Caki2 (cell line): ENCODE measurements around the gene TBATA. TPM values are rescaled to one million over a fixed set of nuclear protein-coding genes. Genes with fewer than 3 reads are reported as not detected.

ENCODE experiments used
- DNase-seq: peaks from one replicate; pipeline ENCODE4 v3.0.0-alpha.2; 2015; ENCODE audit warnings: low read depth
- in situ Hi-C: cut with HindIII; loops from 2 replicates; pipeline ENCODE4 v1.10.0; 2016; ENCODE audit warnings: low sequenced_read_pairs, low pct_unique_long_range_greater_than_20kb, mixed read lengths
- total RNA-seq: library from RNA; depleted of rRNA; stranded (reverse); fragments of >200 nt; shearing (Covaris generic); gene quantifications from 2 replicates; pipeline ENCODE4 v1.2.3, GENCODE V29; 2014; ENCODE audit warnings: low replicate concordance

TBATA gene
- total RNA-seq, 1 experiment from 2014 or later: not detected

DNA sequence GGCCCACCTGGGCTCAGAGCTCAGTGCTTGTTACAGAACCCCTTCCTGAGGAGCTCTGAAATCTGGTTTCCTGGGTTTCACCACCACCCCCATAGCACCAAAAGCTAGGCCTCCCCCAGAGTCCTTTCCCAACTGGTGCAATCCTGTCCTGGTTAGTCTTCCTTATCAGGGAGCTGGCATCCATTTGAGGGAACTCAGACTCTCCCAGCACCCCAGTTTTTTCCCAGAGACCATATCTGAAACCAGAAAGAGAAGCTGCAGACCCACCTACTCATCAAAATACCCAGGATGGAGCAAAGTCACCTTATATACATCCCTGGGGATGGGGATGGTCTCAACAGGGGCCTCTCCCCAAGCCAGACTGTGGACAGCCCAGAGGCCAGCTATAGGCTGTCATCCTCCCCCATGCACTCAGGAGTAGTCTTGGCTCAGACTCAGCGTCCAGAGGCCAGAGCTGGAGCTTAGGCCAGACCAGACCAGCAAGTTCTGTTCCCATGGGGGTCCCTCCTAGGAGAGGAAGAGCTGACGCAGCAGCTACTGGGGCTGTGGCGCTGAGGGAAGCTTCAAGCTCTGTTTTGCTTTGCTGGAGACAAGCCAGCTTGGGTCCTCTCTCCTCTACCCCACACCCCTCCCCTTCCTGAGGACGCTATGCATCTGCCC, 3.0 kb downstream of the TBATA start:
- in situ Hi-C loops: no loop called here
- no peak for DNase-seq

DNA sequence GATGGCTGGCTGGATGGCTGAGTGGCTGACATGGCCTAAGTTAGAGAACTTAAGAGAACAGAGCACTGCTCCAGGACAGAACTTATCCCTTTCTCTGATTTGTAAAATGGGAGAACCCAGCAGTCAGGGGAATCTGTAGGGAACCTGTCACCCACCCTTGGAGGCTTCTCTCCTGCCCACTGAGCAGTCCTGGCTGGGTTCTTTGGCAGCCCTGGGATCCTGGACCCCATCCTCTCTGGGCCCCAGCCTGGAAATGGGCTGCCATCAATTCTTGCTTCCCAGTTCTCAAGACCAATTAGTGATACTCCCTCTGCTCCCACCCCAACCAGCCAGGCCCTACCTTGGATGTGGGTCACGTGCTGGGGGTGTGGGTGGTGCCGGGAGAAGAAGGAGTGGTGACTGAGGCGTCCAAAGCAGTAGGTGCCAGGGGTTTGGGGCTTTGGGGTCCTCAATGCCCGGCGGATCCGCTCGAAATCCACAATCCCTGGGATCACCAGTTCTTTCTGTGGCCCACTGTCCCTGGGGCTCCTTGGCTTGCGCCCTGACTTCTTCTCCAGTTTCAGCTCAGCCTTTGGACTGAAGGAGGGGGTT, 3.6 kb downstream of the TBATA start:
- DNase-seq: no peak
- in situ Hi-C loops: no loop called here

DNA sequence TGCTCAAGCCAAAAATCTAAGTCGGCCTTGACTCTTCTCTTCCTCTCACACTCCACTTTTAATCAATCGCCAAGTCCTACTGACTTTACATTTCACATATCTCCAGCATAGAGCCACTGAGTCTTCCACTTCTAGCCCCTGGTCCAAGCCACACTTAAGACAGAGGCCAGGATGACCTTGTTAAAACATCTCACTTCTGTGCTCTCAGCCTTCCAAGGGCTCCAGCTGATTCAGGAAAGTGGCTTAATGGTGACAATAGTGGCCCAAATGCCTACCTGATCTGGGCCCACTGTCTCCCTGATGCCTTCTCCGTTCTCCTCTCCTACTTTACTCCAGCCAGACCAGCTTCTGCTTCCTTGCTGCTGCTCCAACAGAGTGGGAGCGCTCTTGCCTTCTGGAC, 4.4 kb downstream of the TBATA start:
- DNase-seq: no peak
- in situ Hi-C loops: no loop called here

DNA sequence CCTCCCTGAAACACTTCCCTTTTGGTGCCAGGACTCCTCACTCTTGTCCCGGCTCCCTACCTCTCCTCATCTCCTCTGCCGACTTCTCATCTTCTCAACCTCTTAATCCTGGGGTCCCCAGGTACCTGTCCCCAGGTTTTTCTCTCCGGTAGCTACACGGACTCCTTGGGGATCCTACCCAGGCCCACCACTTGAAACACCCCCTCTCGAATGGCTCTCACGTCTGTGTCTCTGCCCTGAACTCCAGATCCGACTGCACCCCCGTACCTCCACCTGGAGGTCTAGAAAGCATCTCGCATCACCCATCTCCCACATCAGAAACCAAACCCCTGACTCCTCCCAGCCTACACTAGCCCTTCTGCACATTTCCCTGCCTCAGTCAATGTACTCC, 4.8 kb downstream of the TBATA start:
- in situ Hi-C loops: no loop called here
- DNase-seq: no peak

DNA sequence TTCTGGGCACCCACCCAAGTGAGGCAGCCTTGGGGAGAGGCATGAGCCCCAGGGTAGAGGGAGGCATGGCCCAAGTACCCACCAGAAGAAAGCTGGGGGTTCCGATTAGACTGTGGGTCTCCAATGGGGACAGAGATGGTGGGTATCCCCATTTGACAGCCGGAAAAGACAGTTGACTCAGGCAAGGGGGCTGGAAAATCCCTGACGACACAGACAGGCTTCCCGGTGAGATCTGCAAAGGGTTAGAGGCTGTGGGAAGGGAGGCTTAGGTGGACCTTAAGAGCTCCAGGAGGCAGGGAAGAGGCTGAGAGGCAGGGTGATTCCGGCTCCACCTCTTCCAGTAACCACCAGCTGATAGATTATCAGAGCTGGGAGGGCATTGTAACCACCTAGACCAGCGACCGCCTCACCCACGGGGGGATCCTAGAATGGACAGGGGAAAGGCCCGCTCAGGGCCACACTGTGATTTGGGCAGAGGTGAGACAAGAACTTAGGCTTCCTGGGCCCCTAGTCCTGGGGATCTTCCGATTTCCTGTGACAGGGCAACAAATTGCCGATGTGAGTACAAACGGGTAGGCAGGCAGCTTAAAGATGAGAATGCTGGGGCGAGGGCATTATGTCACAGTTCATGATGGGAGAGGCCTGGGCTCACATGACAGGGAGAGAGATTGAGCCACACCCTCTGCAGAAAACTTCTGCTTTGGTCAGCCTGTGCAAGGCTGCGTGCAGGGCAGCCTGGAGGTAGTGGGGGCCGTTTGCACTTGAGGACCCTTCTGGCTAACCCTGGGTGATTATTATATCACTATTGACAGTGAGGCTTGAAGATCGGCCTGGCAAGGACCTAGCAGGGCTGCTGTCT, 5.4 kb downstream of the TBATA start:
- in situ Hi-C loops: no loop called here
- DNase-seq: no peak

DNA sequence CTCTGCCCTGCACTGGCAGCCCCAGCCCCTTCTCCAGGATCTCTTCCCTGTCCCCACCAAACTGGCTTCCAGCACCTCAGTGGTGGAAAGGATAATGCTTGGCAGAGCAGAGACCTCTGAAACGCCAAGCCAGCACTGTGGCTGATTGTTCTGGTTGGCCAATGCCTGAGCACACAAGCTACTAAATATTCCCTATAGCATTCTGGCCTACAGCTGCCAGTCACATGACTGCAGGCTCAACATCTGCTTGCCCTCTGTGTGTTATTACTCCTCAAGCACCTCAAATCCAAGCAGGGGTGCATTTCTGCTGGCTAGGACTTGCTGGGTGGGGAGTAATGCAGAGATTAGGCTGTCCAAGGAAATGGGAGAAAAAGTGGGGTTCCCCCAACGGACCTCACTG, 6.1 kb downstream of the TBATA start:
- no peak for DNase-seq
- in situ Hi-C loops: no loop called here

DNA sequence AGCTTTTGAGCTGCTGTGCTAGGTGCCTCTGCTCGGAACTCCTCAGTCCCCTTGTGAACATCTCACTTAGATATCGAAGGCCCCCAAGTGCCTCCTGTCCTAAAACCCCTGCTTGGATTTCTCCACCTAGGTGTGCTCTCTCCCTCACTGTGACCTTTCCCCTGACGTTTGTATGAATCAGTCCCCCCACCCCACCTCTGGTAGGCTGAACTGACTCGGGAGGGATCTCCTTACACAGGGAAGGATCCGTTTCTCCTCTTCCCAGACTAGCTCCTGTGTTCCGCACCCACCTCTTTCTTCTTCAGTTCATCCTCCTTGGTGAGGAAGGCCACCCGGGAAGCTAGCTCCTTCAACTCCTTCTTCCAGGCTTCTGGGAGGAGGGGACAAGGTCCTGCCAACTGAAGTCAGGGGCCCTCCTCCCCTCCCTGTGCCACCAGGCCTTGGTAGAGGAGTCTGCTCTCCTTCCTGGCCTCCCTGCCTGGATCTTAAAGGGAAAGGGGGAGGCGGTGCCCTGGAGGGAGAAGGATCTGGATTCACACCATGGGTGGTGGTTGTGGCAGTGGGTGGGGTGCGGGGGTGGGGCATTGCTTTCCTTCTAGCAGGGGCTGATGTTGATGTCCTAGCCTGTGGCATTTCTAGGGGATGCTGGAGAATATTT, 6.8 kb downstream of the TBATA start:
- in situ Hi-C loops: no loop called here
- no peak for DNase-seq

DNA sequence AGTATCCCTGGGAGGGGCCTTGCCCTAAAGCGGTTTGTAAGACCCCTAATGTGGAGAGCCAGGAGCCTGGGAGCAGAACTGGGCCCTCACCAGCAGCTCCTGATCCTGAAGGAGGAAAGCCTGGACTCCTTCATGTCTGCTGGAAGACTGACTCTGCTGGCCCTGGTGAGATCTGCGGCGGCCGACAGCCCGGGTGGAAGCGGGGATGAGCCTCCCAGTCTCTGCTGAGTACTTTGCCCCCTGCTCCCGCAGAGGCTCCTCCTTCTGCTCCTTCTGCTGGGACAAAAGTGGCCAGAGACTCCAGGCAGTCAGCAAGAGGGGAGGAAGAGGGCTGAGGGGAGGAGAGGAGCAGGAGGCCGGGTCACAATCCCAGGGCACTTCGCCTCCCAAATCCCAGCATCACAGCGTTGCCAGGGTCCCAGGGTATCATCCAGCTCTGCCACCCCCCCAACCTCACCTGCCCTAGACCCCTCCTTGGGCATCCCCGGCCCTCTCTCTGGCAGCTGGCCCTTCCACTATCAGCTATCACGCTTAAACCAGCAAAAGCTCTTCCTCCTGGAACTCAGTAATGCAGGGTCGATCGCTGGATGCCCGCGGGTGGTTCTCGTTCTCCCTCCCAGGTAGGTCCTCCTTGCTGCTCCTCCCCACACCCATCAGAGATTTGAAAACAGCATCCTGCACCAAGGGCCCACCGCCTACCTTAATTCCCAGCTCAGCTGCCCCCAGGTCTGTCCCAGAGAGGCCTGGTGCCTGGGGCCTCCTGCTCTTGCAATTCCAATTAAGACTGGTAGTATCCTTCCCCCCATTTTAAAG, 7.9 kb downstream of the TBATA start:
- DNase-seq: no peak

DNA sequence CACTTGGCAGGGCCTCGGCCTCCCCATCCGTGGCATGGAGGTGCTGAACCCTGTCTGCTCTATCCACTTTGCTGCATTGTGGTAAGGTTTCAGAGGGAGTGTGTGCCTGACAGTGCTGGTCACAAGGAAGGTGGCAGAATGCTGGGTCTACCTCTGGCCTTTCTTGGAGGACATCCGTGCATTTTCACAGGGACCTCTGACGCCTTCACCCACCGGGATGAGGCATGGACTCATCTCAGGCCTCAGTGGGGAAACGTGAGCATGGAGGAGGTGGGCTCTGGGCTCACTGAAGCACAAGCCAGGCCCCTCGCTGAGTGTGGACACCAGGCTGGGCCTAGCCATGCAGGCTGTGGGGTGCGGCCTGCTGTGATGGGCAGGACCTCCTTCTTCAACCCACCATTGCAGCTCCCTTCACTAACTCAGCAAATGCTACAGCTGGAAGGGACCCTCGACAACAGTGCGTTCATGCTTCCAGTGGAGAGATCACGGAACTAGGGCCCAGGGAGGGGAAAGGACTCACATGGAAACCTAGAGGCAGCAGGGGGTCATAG, 8.6 kb downstream of the TBATA start:
- in situ Hi-C loops: no loop called here
- no peak for DNase-seq

More for the DNA sequence above, 7.9 kb downstream of the TBATA start:
- in situ Hi-C loops: no loop called here

DNA sequence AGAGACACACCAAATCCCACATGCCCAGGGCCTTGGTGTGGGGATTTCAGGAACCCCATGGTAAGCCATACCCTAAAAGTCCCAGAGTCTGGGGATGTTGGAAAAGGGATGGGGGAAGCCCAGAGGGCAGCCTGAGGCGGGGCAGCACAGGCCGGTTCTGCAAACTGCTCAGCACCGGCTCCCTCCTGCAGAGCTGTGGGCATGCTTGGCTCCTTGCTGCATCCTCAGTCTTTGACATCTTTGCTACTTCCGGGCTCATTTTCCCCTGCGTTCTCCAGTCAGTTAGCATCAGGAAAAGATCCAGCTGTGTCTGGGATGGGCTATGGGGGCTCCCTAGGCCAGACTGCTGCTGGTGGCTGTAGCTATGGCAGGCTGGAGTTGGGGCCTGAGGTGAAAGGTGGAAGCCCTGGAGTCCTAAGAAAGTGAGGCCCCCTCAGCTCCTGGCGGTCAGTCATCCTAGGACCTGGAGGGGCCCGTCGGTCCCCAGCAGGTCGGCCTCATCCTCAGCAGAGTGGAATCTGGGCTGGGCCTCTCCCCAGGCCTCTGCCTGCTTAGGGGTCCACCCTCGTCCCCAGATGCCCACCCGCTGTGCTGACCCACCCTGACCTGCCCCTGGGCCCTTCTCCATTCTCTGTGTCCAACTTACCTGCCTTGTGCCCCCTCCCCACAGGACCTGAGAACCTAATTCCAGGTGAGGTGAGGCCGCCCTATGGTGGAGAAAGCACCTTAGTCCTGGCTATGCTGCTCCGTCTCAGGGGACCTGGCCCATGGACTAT, 9.3 kb downstream of the TBATA start:
- DNase-seq: no peak
- in situ Hi-C loops: no loop called here

DNA sequence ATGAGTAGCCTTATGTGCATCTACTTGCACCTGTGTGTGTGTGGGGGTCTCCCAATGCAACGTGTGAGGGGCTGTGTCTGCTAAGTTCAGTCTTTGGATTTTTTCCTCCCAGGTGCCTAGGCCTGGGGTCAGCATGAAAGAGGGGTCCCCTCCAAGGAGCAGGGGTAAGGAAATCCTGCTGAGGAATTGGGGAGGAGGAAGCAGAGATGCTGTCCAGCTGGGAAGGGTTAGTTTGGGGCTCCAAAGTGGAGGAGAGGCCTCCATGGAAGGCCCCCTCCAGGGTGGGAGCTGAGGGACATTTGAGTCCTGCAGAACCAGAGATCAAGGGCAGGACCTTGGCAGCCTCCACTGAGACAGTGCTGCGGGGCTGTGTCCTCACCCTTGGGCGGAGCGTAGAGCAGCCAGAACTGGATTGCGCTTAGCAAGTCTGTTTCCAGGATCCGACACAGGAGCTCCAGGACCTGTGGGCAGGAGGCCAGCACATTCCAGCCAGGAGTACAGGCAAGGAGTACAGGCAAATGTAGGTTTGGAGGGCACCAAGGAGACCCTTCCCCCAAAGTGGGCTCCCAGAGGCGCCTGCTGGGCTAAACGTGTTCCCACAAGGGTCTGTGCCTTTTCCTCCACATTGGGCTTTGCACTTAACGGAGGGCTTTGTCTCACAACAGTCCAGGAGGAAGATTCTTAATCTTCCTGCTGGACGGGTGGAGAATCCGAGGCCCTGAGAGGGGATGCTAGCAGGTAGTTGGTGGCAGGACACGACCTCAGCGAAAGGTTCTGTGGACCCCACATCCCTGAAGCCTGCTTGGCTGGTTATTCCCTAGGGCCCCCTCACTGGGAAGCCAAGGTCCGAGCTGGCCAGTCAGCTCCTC, 10.1 kb downstream of the TBATA start:
- in situ Hi-C loops: no loop called here
- no peak for DNase-seq

DNA sequence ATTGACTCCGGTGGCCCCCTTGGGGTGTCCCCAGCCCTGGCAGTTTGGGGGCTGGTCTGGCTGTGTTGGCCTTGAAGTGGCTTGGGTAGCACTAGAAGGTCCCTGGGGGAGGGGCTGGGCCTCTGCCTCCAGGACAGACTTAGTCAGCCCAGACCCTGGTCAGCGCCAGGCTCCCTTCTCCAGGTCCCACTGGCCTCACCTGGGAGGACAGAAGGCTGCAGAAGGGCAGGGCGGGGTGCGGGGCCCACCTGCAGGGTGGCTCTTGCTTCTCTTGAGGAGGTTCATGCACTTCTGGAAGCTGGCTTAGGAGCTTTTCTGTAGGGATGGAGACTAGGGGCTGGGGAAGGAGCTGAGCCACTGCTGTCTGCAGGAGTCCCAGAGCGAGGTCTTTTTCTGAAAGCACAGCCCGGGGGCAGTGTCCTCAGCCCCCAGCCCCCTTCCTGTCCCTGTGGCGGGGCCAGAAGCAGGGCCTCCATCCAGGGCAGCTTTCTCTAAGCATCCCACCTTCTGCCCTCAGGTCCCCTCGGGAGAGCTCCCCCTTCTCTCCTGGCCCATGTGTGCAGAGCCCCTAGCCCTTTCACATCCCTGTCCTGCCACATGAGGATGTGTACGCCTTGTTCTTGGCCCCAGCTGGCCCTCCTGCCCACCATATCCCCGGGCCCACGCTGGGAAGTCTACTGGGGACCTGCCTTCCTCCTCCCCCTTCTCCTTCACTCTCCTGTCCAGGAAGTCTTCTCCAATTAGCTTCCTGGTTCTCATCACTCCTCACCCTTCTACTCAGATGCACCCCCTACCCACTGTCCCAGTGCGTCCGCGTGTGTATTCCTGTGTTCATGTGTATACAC, 11.0 kb downstream of the TBATA start:
- no peak for DNase-seq
- in situ Hi-C loops: no loop called here

DNA sequence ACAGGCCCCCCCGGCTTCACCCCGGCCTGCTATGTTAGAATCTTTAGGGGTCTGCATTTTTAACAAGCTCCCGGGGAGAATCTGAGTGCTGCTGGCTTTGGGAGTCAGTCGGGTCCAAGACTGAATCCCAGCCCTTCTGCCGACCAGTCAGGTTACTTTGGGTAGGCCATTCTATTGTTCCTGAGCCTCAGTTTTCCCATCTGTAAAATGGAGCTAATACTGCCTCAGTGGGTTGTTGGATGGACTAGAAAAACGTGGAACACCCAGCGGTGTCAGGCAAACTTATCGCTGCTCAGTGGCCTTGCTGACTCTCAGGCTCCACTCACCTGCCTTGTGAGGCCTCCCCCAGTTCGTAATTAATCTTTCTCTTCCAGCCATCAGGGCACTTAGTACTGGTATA, 11.7 kb downstream of the TBATA start:
- in situ Hi-C loops: no loop called here

DNA sequence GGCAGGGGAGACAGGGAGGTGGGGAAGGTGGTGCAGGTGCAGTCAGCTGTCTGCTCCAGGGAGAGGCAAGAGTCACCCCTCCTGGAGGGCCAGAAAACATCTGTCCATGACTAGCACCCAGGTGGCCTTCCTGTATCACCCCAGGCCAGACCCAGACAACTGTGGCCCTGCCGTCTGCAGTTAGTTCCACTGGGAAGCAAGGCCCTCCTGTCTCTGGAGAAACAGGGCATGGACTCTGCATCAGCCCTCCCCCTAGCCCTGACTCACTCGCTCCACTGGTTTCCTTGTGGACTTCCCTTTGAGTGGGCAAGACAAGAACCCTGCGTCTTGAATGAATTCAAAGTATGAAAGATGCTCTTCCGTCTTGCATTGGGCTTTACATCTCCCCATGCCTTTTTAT, 12.6 kb downstream of the TBATA start:
- no peak for DNase-seq
- in situ Hi-C loops: no loop called here

More for the DNA sequence above, 11.7 kb downstream of the TBATA start:
- DNase-seq: no peak

DNA sequence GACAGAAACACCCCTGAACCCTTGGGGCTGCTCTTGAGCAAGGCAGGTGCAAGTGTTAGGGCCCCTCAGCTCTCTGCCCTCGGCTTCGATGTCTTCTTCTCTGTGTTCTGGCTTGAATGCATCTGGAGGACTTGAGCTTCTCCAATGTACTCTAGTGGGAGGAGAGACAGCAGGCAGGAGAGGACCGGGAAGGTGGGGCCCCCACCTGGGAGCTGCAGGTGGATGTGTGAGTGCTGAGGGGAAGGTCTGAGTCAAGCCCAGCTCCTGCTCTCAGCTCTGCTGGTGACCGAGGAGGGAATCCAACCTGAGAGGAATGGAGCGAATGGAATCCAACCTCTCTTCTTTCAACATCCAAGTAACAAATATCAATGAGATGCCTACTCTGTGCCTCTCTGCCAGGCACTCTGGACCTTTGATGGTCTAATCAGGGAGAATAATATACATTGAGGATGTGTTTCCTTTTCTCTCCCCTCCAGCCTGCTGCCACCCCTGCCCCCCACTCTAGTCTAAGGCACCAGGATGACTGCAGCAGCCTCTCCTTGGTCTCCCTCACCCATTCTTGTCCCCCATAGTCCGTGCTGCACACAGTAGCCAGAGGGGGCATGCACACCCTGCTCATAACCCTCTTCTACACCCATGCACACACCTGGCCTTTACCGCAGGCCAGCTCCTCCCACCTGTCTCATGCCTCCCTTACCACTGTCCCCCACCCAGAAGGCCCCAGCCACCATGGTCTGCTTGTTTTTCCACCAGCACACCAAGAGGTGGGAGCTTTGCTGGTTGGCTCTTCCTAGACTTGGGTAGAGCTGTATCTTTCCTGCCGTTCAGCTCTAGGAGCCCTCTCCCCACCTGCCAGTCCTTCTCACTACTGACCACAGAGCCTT, 13.6 kb downstream of the TBATA start:
- in situ Hi-C loops: no loop called here
- DNase-seq: no peak
